GM23338 (cell line): Measurements from ENCODE around the gene PKP2. TPM values are rescaled to one million over a fixed set of nuclear protein-coding genes. Genes with fewer than 3 reads are reported as not detected.

Source experiments
- ATAC-seq: fragments of 200-7000 bp; cut with Tn5 transposase; 3 replicates; pipeline ENCODE4 v1.9.1; 2020
- DNase-seq: peaks from one replicate; pipeline ENCODE4 v3.0.0-alpha.2; 2015; ENCODE audit warnings: low spot score
- H2AFZ ChIP-seq: fragments of 200-600 bp; sonication (generic); 2 replicates; pipeline ENCODE4 v1.8.0; 2016; ENCODE audit warnings: antibody characterized with exemption, mild to moderate bottlenecking, moderate library complexity
- H3F3A ChIP-seq: fragments of 200-600 bp; sonication (generic); replicated peaks from 2 replicates; pipeline ENCODE4 v1.8.0; 2017; ENCODE audit warnings: antibody characterized with exemption, mixed run types, low read depth
- H3K27ac ChIP-seq: fragments of 200-600 bp; sonication (generic); 2 replicates; pipeline ENCODE4 v1.6.1; 2016; ENCODE audit warnings: low read depth
- H3K27me3 ChIP-seq: fragments of 200-600 bp; sonication (generic); 2 replicates; pipeline ENCODE4 v1.8.0; 2016; ENCODE audit warnings: mild to moderate bottlenecking, mixed run types, moderate library complexity; ENCODE audit not compliant: insufficient read depth
- H3K36me3 ChIP-seq: fragments of 200-600 bp; sonication (generic); 2 replicates; pipeline ENCODE4 v1.8.0; 2016; ENCODE audit warnings: mild to moderate bottlenecking; ENCODE audit not compliant: insufficient read depth
- H3K4me1 ChIP-seq: fragments of 200-600 bp; sonication (generic); 2 replicates; pipeline ENCODE4 v1.8.0; 2016; ENCODE audit warnings: mild to moderate bottlenecking, moderate library complexity; ENCODE audit not compliant: insufficient read depth
- H3K4me2 ChIP-seq: fragments of 200-600 bp; sonication (generic); 2 replicates; pipeline ENCODE4 v1.7.1; 2017; ENCODE audit warnings: mixed run types
- H3K4me3 ChIP-seq: fragments of 200-600 bp; sonication (generic); 2 replicates; pipeline ENCODE4 v1.6.1; 2016; ENCODE audit warnings: mixed run types
- H3K79me2 ChIP-seq: fragments of 200-600 bp; sonication (generic); replicated peaks from 2 replicates; pipeline ENCODE4 v1.8.0; 2017; ENCODE audit warnings: mild to moderate bottlenecking; ENCODE audit not compliant: insufficient read depth
- H3K9me2 ChIP-seq: fragments of 200-600 bp; sonication (generic); 2 replicates; pipeline ENCODE4 v1.8.0; 2017; ENCODE audit not compliant: insufficient read depth
- H4K20me1 ChIP-seq: fragments of 200-600 bp; sonication (generic); replicated peaks from 2 replicates; pipeline ENCODE4 v1.8.0; 2017; ENCODE audit warnings: mild to moderate bottlenecking; ENCODE audit not compliant: insufficient read depth
- H3K27ac Mint-ChIP-seq: 2 replicates; pipeline ENCODE4 v1.8.0; 2020; ENCODE audit warnings: inconsistent platforms, mild to moderate bottlenecking, moderate library complexity, mixed read lengths
- H3K27me3 Mint-ChIP-seq: 3 replicates; pipeline ENCODE4 v1.8.0; 2022; ENCODE audit warnings: low read depth, mild to moderate bottlenecking, moderate library complexity, mixed read lengths, inconsistent platforms; ENCODE audit not compliant: insufficient read depth, poor library complexity
- H3K36me3 Mint-ChIP-seq: 3 replicates; pipeline ENCODE4 v1.8.0; 2021; ENCODE audit warnings: low read depth, mild to moderate bottlenecking, inconsistent platforms, moderate library complexity, mixed read lengths
- H3K4me1 Mint-ChIP-seq: 3 replicates; pipeline ENCODE4 v1.8.0; 2020; ENCODE audit warnings: mild to moderate bottlenecking, inconsistent platforms, mixed read lengths
- H3K4me3 Mint-ChIP-seq: 3 replicates; pipeline ENCODE4 v1.8.0; 2021; ENCODE audit warnings: moderate library complexity, mild to moderate bottlenecking, inconsistent platforms, mixed read lengths
- H3K9me3 Mint-ChIP-seq: 3 replicates; pipeline ENCODE4 v1.8.0; 2020; ENCODE audit warnings: moderate library complexity, mild to moderate bottlenecking, inconsistent platforms, mixed read lengths
- CREB1 ChIP-seq: fragments of 250-450 bp; sonication (Bioruptor Pico); IDR thresholded peaks from 2 replicates; pipeline ENCODE4 v1.5.0; 2020; ENCODE audit warnings: low read depth, mild to moderate bottlenecking, moderate library complexity
- ETS1 ChIP-seq: IDR thresholded peaks from 2 replicates; pipeline ENCODE4 v1.6.1; 2016; ENCODE audit warnings: antibody characterized with exemption
- EZH2 ChIP-seq: fragments of 200-600 bp; sonication (generic); IDR thresholded peaks from one replicate; pipeline ENCODE4 v1.8.0; 2017; ENCODE audit warnings: antibody characterized with exemption, mild to moderate bottlenecking, low read depth; ENCODE audit not compliant: unreplicated experiment
- EZH2phosphoT487 ChIP-seq: fragments of 200-600 bp; sonication (generic); IDR thresholded peaks from one replicate; pipeline ENCODE4 v1.8.1; 2018; ENCODE audit warnings: antibody characterized with exemption; ENCODE audit not compliant: unreplicated experiment
- JUNB ChIP-seq: IDR thresholded peaks from one replicate; pipeline ENCODE4 v1.6.1; 2016; ENCODE audit warnings: antibody characterized with exemption; ENCODE audit not compliant: unreplicated experiment
- NANOG ChIP-seq: IDR thresholded peaks from 2 replicates; pipeline ENCODE4 v1.6.1; 2016; ENCODE audit warnings: antibody characterized with exemption, borderline replicate concordance
- POLR2AphosphoS5 ChIP-seq: IDR thresholded peaks from 2 replicates; pipeline ENCODE4 v1.6.1; 2016; ENCODE audit warnings: antibody characterized with exemption, low read depth
- REST ChIP-seq: IDR thresholded peaks from one replicate; pipeline ENCODE4 v1.6.1; 2018; ENCODE audit warnings: antibody characterized with exemption; ENCODE audit not compliant: unreplicated experiment
- STAT1 ChIP-seq: IDR thresholded peaks from one replicate; pipeline ENCODE4 v1.6.1; 2016; ENCODE audit warnings: antibody characterized with exemption; ENCODE audit not compliant: unreplicated experiment
- ZNF114 ChIP-seq: fragments of 250-450 bp; sonication (Bioruptor Pico); IDR thresholded peaks from 2 replicates; pipeline ENCODE4 v1.5.0; 2020; ENCODE audit warnings: mild to moderate bottlenecking, moderate library complexity
- ZNF331 ChIP-seq: fragments of 250-450 bp; sonication (Bioruptor Pico); IDR thresholded peaks from 2 replicates; pipeline ENCODE4 v1.5.0; 2020; ENCODE audit warnings: low read depth, mild to moderate bottlenecking, moderate library complexity
- ZNF462 ChIP-seq: fragments of 250-450 bp; sonication (Bioruptor Pico); IDR thresholded peaks from 2 replicates; pipeline ENCODE4 v1.5.0; 2020; ENCODE audit warnings: mild to moderate bottlenecking, moderate library complexity
- polyA plus RNA-seq: library from polyadenylated mRNA; unstranded; fragments of >200 nt; fragmentation: Nextera tagmentation; extraction: Ambion mirVana; gene quantifications from 2 replicates; pipeline ENCODE4 v1.2.1, GENCODE V29; 2016
- total RNA-seq: library from RNA; depleted of rRNA; stranded (reverse); fragments of >200 nt; shearing (Covaris generic); gene quantifications from 2 replicates; pipeline ENCODE4 v1.2.3, GENCODE V29; 2014
- TF ChIP-seq, protein P1 (sequence below), 2 experiments: fragments of 200-600 bp in 1 of 2; sonication (generic) in 1 of 2; conservative IDR thresholded peaks; 2 replicates each; pipeline versions ENCODE4 v1.5.1 to v1.6.1; 2016 to 2017; ENCODE audit warnings: antibody characterized with exemption in 2 of 2, low read depth in 2 of 2, mild to moderate bottlenecking in 2 of 2, moderate library complexity in 1 of 2

Gene PKP2
- total and polyA plus RNA-seq, 2 experiments from 2014 or later = 24.6 to 47.6 TPM

DNA sequence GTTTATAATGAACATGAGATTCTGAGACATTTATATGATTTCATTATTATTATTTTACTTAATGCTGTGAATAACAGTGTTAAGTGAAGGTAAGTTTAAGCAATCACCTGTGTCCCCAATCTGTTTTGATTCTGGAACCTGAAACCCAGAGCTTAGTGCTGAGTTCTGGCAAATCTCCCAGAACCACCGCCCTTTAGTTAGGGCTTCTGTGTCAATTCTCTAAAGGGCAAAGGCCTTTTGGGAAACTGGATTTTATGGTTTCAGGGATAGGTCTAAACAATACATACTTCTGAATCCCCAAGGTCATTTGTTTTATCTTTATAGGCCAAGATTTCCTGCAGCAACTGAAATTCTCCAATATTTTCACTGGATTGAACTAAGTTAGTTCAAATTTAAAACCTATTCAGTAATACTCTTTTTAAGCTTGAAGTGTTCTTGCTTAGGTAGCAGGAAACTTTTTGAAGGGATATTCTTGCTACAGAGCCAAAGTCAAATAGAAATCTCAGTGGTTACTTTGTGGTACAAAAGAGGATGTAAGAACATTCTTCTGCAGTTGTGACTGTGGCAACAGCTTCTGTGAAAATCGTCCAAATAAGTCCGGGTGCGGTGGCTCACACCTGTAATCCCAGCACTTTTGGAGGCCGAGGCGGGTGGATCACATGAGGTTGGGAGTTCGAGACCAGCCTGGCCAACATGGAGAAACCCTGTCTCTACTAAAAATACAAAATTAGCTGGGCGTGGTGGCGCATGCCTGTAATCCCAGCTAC, 10.0 kb upstream of the PKP2 start:
- no peak overlapping the region for H3K4me2 ChIP-seq
- H2AFZ ChIP-seq = no peak overlapping the region
- no peaks in the 10 kb centered on the region for H3K27me3 ChIP-seq
- no peaks in the 10 kb centered on the region for H3K36me3 ChIP-seq
- no peak overlapping the region for H3K27ac ChIP-seq
- H3K27me3 Mint-ChIP-seq = no peaks in the 10 kb centered on the region
- no peak overlapping the region for H3K4me3 Mint-ChIP-seq
- H3F3A ChIP-seq = no peaks in the 10 kb centered on the region
- DNase-seq (no peak), ATAC-seq (no peak)
- TF ChIP-seq ZNF462 (CRISPR knock-in tag) (no peak), CREB1 (no peak), ZNF114 (CRISPR knock-in tag) (no peak), EZH2phosphoT487 (no peak), ZNF331 (CRISPR knock-in tag) (no peak), JUNB (no peak), REST (no peak), EZH2 (no peak), ETS1 (no peak), STAT1 (no peak), POLR2AphosphoS5 (no peak), NANOG (no peak)
- TF ChIP-seq, protein P1, sequence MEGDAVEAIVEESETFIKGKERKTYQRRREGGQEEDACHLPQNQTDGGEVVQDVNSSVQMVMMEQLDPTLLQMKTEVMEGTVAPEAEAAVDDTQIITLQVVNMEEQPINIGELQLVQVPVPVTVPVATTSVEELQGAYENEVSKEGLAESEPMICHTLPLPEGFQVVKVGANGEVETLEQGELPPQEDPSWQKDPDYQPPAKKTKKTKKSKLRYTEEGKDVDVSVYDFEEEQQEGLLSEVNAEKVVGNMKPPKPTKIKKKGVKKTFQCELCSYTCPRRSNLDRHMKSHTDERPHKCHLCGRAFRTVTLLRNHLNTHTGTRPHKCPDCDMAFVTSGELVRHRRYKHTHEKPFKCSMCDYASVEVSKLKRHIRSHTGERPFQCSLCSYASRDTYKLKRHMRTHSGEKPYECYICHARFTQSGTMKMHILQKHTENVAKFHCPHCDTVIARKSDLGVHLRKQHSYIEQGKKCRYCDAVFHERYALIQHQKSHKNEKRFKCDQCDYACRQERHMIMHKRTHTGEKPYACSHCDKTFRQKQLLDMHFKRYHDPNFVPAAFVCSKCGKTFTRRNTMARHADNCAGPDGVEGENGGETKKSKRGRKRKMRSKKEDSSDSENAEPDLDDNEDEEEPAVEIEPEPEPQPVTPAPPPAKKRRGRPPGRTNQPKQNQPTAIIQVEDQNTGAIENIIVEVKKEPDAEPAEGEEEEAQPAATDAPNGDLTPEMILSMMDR (conservative IDR thresholded peaks at IDR 0.05; ENCODE audit: low read depth in 2 of 2) = no peak
- no peaks in the 10 kb centered on the region for H3K9me2 ChIP-seq
- H3K79me2 ChIP-seq = no peaks in the 10 kb centered on the region
- H4K20me1 ChIP-seq = no peaks in the 10 kb centered on the region
- H3K4me1 ChIP-seq = no peaks in the 10 kb centered on the region
- H3K36me3 Mint-ChIP-seq = no peaks in the 10 kb centered on the region
- H3K4me1 Mint-ChIP-seq = no peaks in the 10 kb centered on the region; the same call in 2 of the 3 replicates
- no peaks in the 10 kb centered on the region for H3K9me3 Mint-ChIP-seq
- no peak overlapping the region for H3K27ac Mint-ChIP-seq
- H3K4me3 ChIP-seq = no peak overlapping the region
